ENCODE measurements around the gene LARGE1. TPM values are rescaled to one million over a fixed set of nuclear protein-coding genes. Genes with fewer than 3 reads are reported as not detected.

LARGE1 gene
- total RNA-seq, 1 donor from 2014 or later, result 29.5 TPM

- Histone ChIP-seq H3K27me3 (no peaks in the 10 kb centered on the region), H3K9me3 (no peaks in the 10 kb centered on the region), H3K27ac (no peak overlapping the region), H3K4me1 (no peaks in the 10 kb centered on the region), H3K36me3 (no peaks in the 10 kb centered on the region), H3K4me3 (no peak overlapping the region)
- DNase-seq (ENCODE audit: extremely low spot score in 2 of 2), result no peak
- TF ChIP-seq, protein P1, sequence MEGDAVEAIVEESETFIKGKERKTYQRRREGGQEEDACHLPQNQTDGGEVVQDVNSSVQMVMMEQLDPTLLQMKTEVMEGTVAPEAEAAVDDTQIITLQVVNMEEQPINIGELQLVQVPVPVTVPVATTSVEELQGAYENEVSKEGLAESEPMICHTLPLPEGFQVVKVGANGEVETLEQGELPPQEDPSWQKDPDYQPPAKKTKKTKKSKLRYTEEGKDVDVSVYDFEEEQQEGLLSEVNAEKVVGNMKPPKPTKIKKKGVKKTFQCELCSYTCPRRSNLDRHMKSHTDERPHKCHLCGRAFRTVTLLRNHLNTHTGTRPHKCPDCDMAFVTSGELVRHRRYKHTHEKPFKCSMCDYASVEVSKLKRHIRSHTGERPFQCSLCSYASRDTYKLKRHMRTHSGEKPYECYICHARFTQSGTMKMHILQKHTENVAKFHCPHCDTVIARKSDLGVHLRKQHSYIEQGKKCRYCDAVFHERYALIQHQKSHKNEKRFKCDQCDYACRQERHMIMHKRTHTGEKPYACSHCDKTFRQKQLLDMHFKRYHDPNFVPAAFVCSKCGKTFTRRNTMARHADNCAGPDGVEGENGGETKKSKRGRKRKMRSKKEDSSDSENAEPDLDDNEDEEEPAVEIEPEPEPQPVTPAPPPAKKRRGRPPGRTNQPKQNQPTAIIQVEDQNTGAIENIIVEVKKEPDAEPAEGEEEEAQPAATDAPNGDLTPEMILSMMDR (IDR thresholded peaks at IDR 0.05), result no peak
- TF ChIP-seq POLR2A (IDR thresholded peaks at IDR 0.05), result no peak
- TF ChIP-seq POLR2AphosphoS5 (IDR thresholded peaks at IDR 0.05; ENCODE audit: insufficient read depth in 1 of 2, low read depth in 1 of 2), result no peak
- intact Hi-C loops (cut with DNase I), result no loop called here
These were observed 623.3 kb downstream of the LARGE1 start for GRCh38 chr22:33296941-33297340.

DNA sequence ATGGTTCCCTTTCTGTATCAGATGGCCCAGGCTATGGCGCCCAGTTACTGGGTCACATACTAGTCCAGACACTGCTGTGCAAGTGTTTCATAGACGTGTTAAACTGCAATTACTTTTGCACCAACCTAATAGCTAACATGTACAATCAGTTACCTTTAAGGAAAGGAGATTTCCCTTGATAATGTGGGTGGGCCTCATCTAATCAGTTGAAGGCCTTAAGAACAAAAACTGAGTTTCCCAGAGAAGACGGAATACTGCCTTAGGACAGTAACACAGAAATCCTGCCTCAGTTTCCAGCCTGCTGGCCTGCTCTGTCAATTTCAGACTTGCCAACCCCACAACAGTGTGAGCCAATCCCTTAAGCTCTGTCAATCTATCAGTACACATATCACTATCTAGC is 632.2 kb downstream of the LARGE1 start:
- TF ChIP-seq, protein P1 (IDR thresholded peaks at IDR 0.05), result no peak
- no peak for TF ChIP-seq POLR2AphosphoS5 (IDR thresholded peaks at IDR 0.05; ENCODE audit: insufficient read depth in 1 of 2, low read depth in 1 of 2)
- TF ChIP-seq POLR2A (IDR thresholded peaks at IDR 0.05), result no peak
- DNase-seq (ENCODE audit: extremely low spot score in 2 of 2), result no peak
- no peaks in the 10 kb centered on the region for H3K9me3 ChIP-seq
- H3K36me3 ChIP-seq, result peaks cover 0 to under 1% of the 10 kb centered on the region in 2 donors
- no peaks in the 10 kb centered on the region for H3K4me1 ChIP-seq
- H3K27me3 ChIP-seq, result no peaks in the 10 kb centered on the region
- H3K4me3 ChIP-seq, result no peak overlapping the region
- intact Hi-C loops (cut with DNase I), result no loop called here
- no peak overlapping the region for H3K27ac ChIP-seq

GRCh38 chr22:33275073-33275443 is 645.2 kb downstream of the LARGE1 start:
- DNase-seq (ENCODE audit: extremely low spot score in 2 of 2), result no peak
- H3K36me3 ChIP-seq, result peaks cover 0 to 6% of the 10 kb centered on the region in 2 donors
- intact Hi-C loops (cut with DNase I), result no loop called here
- TF ChIP-seq, protein P1 (IDR thresholded peaks at IDR 0.05), result no peak
- TF ChIP-seq POLR2A (IDR thresholded peaks at IDR 0.05), result no peak
- TF ChIP-seq POLR2AphosphoS5 (IDR thresholded peaks at IDR 0.05; ENCODE audit: insufficient read depth in 1 of 2, low read depth in 1 of 2), result no peak
- no peaks in the 10 kb centered on the region for H3K27me3 ChIP-seq
- no peak overlapping the region for H3K27ac ChIP-seq
- no peaks in the 10 kb centered on the region for H3K9me3 ChIP-seq
- H3K4me1 ChIP-seq, result no peaks in the 10 kb centered on the region
- H3K4me3 ChIP-seq, result no peak overlapping the region

GRCh38 chr22:33274214-33275072 is 645.8 kb downstream of the LARGE1 start:
- TF ChIP-seq POLR2AphosphoS5 (IDR thresholded peaks at IDR 0.05; ENCODE audit: insufficient read depth in 1 of 2, low read depth in 1 of 2) (no peak), POLR2A (IDR thresholded peaks at IDR 0.05) (no peak)
- TF ChIP-seq, protein P1 (IDR thresholded peaks at IDR 0.05), result no peak
- Histone ChIP-seq H3K27me3 (no peaks in the 10 kb centered on the region), H3K27ac (no peak overlapping the region), H3K4me3 (no peak overlapping the region), H3K9me3 (no peaks in the 10 kb centered on the region), H3K4me1 (no peaks in the 10 kb centered on the region), H3K36me3 (peaks cover 0 to 6% of the 10 kb centered on the region in 2 donors)
- no peak for DNase-seq (ENCODE audit: extremely low spot score in 2 of 2)
- intact Hi-C loops (cut with DNase I), result no loop called here

DNA sequence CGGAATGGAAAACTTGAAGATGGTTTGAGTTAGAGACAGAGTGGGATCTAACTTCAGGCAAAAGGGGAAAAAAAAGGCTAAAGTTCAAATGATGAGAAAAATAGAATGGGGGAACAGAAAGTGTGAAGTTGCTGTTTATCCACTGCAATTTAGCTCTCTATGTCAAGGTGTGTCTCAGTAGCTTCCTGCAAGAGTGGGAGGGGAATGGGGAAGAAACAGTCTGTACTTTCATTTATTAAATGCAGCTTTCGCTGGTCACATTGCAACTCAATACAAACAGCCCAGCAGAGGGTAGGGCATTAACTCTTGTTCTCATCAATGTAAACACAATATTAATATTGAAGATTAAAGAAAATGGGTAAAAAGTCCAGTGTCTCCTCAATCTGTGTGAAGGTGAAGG is 647.4 kb downstream of the LARGE1 start:
- H3K27me3 ChIP-seq, result no peaks in the 10 kb centered on the region
- TF ChIP-seq POLR2AphosphoS5 (IDR thresholded peaks at IDR 0.05; ENCODE audit: insufficient read depth in 1 of 2, low read depth in 1 of 2) (no peak), POLR2A (IDR thresholded peaks at IDR 0.05) (no peak)
- TF ChIP-seq, protein P1 (IDR thresholded peaks at IDR 0.05), result no peak
- intact Hi-C loops (cut with DNase I), result no loop called here
- H3K27ac ChIP-seq, result no peak overlapping the region
- no peak for DNase-seq (ENCODE audit: extremely low spot score in 2 of 2)
- no peaks in the 10 kb centered on the region for H3K9me3 ChIP-seq
- H3K36me3 ChIP-seq, result peaks cover 0 to 6% of the 10 kb centered on the region in 2 donors
- no peaks in the 10 kb centered on the region for H3K4me1 ChIP-seq
- no peak overlapping the region for H3K4me3 ChIP-seq
